Fibroblast of lung (primary cell): ENCODE data around the gene ALDH3A1. TPM values are rescaled to one million over a fixed set of nuclear protein-coding genes. Genes with fewer than 3 reads are reported as not detected.

Source experiments
- DNase-seq, 2 donors: peaks; one replicate each; pipeline versions ENCODE4 v3.0.0 to v3.0.0-alpha.2; 2010; ENCODE audit warnings: low read depth in 2 of 2
- H2AFZ ChIP-seq: 2 replicates; pipeline ENCODE4 v1.5.1; 2012; ENCODE audit warnings: low read length, control low read depth, inconsistent platforms
- H3K27ac ChIP-seq: 2 replicates; pipeline ENCODE4 v1.5.1; 2011; ENCODE audit warnings: low read length, control low read depth; ENCODE audit not compliant: insufficient read depth
- H3K27me3 ChIP-seq: 2 replicates; pipeline ENCODE4 v1.5.1; 2011; ENCODE audit warnings: mild to moderate bottlenecking, low read length; ENCODE audit not compliant: control insufficient read depth, insufficient read depth
- H3K36me3 ChIP-seq: 2 replicates; pipeline ENCODE4 v1.5.1; 2011; ENCODE audit warnings: low read length; ENCODE audit not compliant: control insufficient read depth, insufficient read depth
- H3K4me1 ChIP-seq: 2 replicates; pipeline ENCODE4 v1.5.1; 2011; ENCODE audit warnings: low read length; ENCODE audit not compliant: control insufficient read depth, insufficient read depth; ENCODE audit errors: extremely low read depth
- H3K4me2 ChIP-seq: 2 replicates; pipeline ENCODE4 v1.5.1; 2011; ENCODE audit warnings: low read length, control low read depth; ENCODE audit not compliant: insufficient read depth; ENCODE audit errors: extremely low read depth
- H3K4me3 ChIP-seq, 4 experiments: fragments of 200-600 bp in 1 of 4; sonication (generic) in 1 of 4; replicated peaks in 1 of 4; 2 replicates each; pipeline ENCODE4 v1.5.1; 2011 to 2016; ENCODE audit warnings: low read length in 4 of 4, low read depth in 3 of 4, mild to moderate bottlenecking in 3 of 4, control low read depth in 2 of 4, inconsistent platforms in 1 of 4, mixed read lengths in 1 of 4; ENCODE audit not compliant: insufficient read depth in 1 of 4; ENCODE audit errors: control extremely low read depth in 1 of 4
- H3K79me2 ChIP-seq: 2 replicates; pipeline ENCODE4 v1.5.1; 2012; ENCODE audit warnings: mild to moderate bottlenecking, low read length, inconsistent platforms; ENCODE audit not compliant: control insufficient read depth, insufficient read depth
- H3K9ac ChIP-seq: 2 replicates; pipeline ENCODE4 v1.5.1; 2011; ENCODE audit warnings: mild to moderate bottlenecking, low read length, control low read depth; ENCODE audit not compliant: insufficient read depth
- H3K9me3 ChIP-seq: 2 replicates; pipeline ENCODE4 v1.5.1; 2012; ENCODE audit warnings: low read depth, low read length; ENCODE audit not compliant: control insufficient read depth, insufficient read depth
- H4K20me1 ChIP-seq: 2 replicates; pipeline ENCODE4 v1.5.1; 2011; ENCODE audit warnings: low read length; ENCODE audit not compliant: control insufficient read depth, insufficient read depth; ENCODE audit errors: extremely low read depth
- EZH2 ChIP-seq: IDR thresholded peaks from 2 replicates; pipeline ENCODE4 v1.5.1; 2012; ENCODE audit warnings: low read length, control low read depth, mild to moderate bottlenecking; ENCODE audit errors: missing control alignments
- polyA plus RNA-seq, 2 donors: library from polyadenylated mRNA; depleted of rRNA in 1 of 2; stranded (reverse) in 1 of 2; unstranded in 1 of 2; fragments of >200 nt; gene quantifications; 2 replicates each; pipeline ENCODE4 v1.2.1, GENCODE V29; 2011 to 2012; ENCODE audit warnings: missing spikeins in 1 of 2
- total RNA-seq: library from RNA; depleted of rRNA; stranded (reverse); fragments of >200 nt; gene quantifications from 2 replicates; pipeline ENCODE4 v1.2.1, GENCODE V29; 2014
- TF ChIP-seq, protein P1 (sequence below), 2 donors: IDR thresholded peaks in 1 of 2; conservative IDR thresholded peaks in 1 of 2; 1 replicate in 1 of 2; 2 replicates in 1 of 2; pipeline ENCODE4 v1.5.1; 2011 to 2012; ENCODE audit warnings: low read length in 2 of 2, control low read depth in 1 of 2, inconsistent platforms in 1 of 2, low read depth in 1 of 2, mild to moderate bottlenecking in 1 of 2

Gene ALDH3A1
- total and polyA plus RNA-seq, 2 donors (not counting 1 experiment from before 2014, with no cell fraction given) = 0.17 to 1.0 TPM

DNA sequence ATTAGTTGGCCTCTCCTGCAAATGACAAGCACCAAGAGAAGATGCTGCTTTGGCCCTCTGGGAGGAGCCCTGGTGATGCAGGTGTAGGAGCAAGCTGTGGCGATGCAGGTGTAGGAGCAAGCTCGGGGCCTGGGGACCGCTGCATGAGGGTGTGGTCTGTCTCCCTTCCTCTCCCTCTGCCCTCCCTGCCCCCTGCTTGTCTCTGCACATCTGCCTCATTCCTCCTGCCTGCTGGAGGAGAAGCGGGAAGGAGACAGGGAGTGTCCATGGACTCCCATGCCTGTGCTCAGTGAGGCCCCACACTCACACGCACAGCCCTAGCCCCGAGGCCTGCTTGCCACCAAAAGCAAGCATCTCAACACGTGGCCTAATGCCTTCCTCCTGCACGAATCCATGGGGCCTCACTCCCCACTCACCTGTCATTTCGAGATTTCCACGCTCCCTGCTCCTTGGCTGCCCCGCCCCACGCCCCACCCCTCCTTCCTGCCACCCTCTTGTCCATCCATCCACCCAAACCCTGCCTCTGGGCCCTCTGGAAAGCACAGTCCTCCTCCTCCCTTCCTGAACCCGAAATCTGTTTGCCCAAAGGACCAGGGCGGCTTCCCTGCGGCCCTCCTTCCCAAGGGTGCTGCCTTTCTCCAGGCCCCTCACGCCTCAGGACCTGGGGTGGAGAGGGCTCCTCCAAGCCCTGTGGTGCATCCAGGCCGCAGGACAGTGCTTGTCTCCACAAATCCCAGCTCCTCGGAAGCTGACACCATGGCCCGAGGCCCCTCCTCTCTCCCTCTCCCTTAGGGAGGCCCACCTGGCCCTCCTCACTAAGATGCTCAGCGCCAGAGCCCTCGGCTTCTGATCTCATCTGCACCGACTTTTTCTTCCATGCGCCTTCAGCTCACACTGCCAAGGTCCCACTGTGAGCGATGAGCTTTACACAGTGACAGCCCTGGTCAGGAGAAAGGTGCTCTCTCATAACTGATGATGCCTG lies 11.8 kb upstream of the ALDH3A1 start:
- Histone ChIP-seq H3K27me3 (peaks cover 2% of the 10 kb centered on the region), H4K20me1 (no peaks in the 10 kb centered on the region), H2AFZ (no peak overlapping the region), H3K36me3 (no peaks in the 10 kb centered on the region), H3K27ac (no peak overlapping the region), H3K4me3 (no peak overlapping the region), H3K79me2 (no peaks in the 10 kb centered on the region), H3K4me1 (no peaks in the 10 kb centered on the region), H3K9me3 (no peaks in the 10 kb centered on the region), H3K9ac (no peak overlapping the region), H3K4me2 (no peak overlapping the region)
- no peak for DNase-seq
- TF ChIP-seq, protein P1, sequence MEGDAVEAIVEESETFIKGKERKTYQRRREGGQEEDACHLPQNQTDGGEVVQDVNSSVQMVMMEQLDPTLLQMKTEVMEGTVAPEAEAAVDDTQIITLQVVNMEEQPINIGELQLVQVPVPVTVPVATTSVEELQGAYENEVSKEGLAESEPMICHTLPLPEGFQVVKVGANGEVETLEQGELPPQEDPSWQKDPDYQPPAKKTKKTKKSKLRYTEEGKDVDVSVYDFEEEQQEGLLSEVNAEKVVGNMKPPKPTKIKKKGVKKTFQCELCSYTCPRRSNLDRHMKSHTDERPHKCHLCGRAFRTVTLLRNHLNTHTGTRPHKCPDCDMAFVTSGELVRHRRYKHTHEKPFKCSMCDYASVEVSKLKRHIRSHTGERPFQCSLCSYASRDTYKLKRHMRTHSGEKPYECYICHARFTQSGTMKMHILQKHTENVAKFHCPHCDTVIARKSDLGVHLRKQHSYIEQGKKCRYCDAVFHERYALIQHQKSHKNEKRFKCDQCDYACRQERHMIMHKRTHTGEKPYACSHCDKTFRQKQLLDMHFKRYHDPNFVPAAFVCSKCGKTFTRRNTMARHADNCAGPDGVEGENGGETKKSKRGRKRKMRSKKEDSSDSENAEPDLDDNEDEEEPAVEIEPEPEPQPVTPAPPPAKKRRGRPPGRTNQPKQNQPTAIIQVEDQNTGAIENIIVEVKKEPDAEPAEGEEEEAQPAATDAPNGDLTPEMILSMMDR (conservative IDR thresholded peaks at IDR 0.05 in 1 of 2, IDR thresholded peaks at IDR 0.05 in 1 of 2; ENCODE audit: low read depth in 1 of 2, low read length in 2 of 2) = no peak
- no peak for TF ChIP-seq EZH2

DNA sequence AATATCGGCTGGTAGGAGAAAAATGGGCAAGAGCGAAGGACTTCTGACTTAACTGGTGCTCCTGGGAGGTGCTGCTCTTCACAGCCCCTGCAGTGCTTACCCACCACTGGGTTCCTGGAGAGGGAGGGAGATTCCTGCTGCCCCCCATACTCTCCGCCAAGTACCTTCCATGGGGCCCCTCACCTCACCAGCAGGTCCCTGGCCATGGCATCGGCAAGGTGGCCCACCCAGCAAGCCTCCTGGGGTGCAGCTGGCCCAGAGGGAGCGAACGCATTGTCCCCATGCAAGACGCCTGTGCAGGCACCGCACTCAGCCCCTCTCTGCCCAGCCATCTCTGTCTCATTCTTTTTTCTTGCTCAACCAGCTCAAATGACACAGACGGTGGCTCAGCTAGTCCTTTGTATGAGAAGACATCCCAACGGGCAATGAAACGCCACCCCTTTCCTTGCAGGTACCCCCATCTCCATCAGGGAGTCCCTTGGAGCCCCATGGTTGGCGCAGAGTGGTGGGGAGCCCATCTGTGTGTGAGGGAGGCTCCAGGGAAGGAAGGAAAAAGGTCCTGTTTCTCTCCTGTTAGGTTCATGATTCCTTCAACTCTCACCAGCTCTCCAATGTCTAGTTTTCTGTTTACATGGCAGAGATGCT lies 9.6 kb upstream of the ALDH3A1 start:
- TF ChIP-seq, protein P1 (conservative IDR thresholded peaks at IDR 0.05 in 1 of 2, IDR thresholded peaks at IDR 0.05 in 1 of 2; ENCODE audit: low read depth in 1 of 2, low read length in 2 of 2) = no peak
- no peak for TF ChIP-seq EZH2
- H3K4me2 ChIP-seq = no peak overlapping the region
- no peak overlapping the region for H2AFZ ChIP-seq
- H3K27me3 ChIP-seq = no peaks in the 10 kb centered on the region
- no peaks in the 10 kb centered on the region for H3K9me3 ChIP-seq
- H3K9ac ChIP-seq = no peak overlapping the region
- no peak for DNase-seq
- no peaks in the 10 kb centered on the region for H3K4me1 ChIP-seq
- no peaks in the 10 kb centered on the region for H3K36me3 ChIP-seq
- H3K79me2 ChIP-seq = no peaks in the 10 kb centered on the region
- H4K20me1 ChIP-seq = no peaks in the 10 kb centered on the region
- H3K27ac ChIP-seq = no peak overlapping the region
- no peak overlapping the region for H3K4me3 ChIP-seq

DNA sequence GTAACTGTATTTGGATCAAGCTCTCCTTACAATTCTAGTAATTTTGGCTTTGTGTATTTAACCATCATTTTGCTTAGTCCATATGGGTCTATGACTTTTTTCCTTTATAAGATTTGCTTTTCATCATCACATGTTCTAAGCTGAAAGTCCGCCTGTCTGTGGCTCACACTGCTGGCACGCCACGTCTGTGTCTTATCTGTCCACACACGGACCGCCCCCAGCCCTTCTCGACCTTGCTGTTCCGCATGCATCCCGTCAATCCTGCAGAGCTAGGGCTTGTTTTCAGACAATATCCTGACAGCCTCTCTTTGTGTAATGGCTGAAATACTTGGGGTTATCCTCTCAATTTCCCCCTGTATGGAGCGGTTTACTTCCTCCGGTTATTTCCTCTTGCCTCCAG lies 8.4 kb upstream of the ALDH3A1 start:
- TF ChIP-seq, protein P1 (conservative IDR thresholded peaks at IDR 0.05 in 1 of 2, IDR thresholded peaks at IDR 0.05 in 1 of 2; ENCODE audit: low read depth in 1 of 2, low read length in 2 of 2) = no peak
- no peak for DNase-seq
- H2AFZ ChIP-seq = no peak overlapping the region
- no peaks in the 10 kb centered on the region for H3K79me2 ChIP-seq
- H3K9me3 ChIP-seq = no peaks in the 10 kb centered on the region
- no peak overlapping the region for H3K4me3 ChIP-seq
- no peaks in the 10 kb centered on the region for H3K4me1 ChIP-seq
- H3K36me3 ChIP-seq = no peaks in the 10 kb centered on the region
- H3K27me3 ChIP-seq = no peaks in the 10 kb centered on the region
- no peak overlapping the region for H3K27ac ChIP-seq
- H3K9ac ChIP-seq = no peak overlapping the region
- H4K20me1 ChIP-seq = no peaks in the 10 kb centered on the region
- no peak overlapping the region for H3K4me2 ChIP-seq
